GM18498 (cell line): ENCODE measurements around the gene PROCA1.

Experiments used
- ATAC-seq: cut with Tn5 transposase; IDR thresholded peaks from one replicate; pipeline ENCODE4 v1.9.1; 2021; ENCODE audit warnings: mild to moderate bottlenecking, moderate library complexity; ENCODE audit not compliant: unreplicated experiment

The PROCA1 gene

DNA sequence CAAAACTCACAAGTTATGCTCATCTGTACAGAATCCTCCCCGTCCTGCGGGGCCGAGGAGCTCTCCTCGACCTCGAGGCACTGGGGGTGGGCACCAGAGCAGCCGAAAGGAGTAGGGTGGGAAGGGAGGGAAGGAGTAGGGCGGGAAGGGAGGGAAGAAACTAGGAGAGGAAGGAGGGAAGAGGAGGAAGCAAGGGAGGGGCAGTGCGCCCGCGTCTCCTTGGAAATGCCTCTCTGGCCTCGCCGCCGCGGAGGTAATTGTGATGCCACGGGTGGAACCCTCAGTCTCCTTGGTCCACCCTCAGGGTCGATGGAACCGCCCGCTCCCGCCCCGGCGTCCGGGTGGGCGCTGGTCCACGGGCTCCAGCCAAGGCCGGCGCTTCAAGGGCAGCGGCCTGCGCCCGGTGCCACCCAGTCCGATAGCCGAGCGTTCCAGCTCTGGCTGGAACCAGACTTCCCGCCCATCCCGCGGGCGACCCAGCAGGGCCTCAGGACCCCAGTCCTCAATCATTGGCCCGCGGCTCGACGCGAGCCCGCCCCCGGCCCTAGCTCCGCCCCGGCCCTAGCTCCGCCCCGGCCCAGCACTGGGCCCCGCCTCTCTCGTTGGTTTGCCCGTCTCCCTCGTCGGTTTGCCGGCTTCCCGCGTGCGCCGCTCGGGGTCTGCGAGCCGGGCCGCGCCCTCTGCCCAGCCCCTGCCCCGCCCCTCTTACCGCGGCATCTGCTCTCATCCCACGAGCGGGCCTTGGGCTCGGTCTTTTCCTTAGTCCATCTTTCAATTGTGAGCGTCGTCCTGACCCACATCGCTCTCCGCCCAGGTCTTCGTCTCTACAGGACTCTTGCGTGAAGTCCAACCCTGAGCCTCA lies 596 bp downstream of the PROCA1 start:
- peak; percentile 89 for ATAC-seq

DNA sequence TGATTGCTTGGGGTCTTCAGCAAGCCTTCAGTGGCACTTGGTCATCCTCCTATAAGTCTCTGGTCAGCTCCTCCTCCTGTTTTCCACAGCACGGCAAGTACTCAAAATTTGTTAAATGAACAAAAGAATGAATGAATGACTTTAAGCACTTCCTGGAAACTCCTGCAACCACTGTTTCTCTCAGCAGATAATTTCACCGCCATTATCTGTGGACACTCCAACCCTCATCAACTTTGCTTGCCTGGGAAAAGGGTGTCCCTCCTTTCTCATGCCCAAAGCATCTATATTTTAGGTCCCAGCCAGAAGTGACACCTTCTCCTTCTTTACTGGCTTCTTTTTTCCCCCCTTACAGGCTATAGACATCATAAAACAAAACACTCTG lies 4.4 kb downstream of the PROCA1 start:
- ATAC-seq, result no peak

- ATAC-seq, result no peak
These were observed 5.0 kb downstream of the PROCA1 start for GRCh38 chr17:28706471-28707338.

GRCh38 chr17:28705728-28706334 lies 5.9 kb downstream of the PROCA1 start:
- ATAC-seq, result no peak

DNA sequence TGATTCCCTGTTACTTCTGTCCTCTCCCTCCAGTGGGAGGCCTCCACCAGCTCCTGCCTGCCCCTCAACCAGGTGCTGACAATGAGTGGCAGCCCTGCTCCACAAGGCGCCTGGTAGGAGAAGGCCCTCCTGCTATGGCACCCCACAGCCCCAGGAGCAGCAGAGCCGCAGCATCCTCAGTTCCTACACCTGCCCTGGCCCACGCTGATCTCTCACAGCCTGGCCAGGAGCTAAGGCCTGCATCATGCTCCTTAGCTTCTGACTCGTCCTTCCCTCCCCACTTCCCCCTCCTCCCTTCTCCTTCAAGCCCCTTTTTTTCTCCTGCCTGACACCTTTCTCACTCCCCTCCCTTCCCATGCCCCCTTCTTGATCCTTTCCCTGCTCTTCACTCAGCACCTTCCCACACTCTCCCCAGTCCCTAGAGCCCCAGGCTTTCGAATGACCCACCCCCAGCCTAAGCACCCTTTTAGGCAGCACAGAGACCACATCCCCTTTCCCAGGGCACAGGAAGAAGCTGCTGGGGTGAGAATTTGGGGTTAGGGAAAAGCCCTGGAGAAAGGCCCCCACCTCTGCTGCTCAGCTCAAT lies 6.5 kb downstream of the PROCA1 start:
- no peak for ATAC-seq

- no peak for ATAC-seq
These were observed 7.3 kb downstream of the PROCA1 start for GRCh38 chr17:28704219-28704858.

DNA sequence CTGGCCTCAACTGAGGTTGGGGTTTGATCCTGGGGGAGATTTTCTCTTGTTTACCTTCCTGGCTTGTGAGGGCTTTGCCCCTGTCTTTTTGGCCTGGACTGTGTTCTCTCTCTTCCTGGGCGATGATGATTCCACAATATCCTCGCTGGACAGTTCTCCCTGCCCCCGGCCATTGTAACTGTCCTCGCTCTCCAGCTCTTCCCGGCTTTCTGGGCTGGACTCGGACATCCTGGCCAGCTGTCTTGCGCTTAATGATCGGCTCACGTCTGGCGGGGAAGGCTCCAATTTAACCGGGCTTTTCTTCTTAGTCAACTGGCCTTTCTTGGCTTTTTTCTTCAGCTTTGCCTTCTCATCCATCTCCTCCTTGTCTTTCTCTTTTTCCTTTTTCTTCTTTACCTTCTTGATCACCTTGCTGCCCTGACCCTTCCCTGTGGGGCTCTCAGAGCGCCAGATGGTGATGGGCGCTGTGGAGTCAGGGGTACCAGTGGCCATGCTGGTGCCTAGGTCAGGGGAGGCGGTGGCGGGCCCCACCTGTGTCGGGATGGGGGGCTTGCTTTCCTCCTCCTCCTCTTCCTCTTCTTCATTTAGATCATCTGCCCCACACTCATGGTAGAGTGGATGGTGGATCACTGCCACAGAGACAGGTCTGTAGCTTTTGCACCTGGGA lies 8.0 kb downstream of the PROCA1 start:
- no peak for ATAC-seq

DNA sequence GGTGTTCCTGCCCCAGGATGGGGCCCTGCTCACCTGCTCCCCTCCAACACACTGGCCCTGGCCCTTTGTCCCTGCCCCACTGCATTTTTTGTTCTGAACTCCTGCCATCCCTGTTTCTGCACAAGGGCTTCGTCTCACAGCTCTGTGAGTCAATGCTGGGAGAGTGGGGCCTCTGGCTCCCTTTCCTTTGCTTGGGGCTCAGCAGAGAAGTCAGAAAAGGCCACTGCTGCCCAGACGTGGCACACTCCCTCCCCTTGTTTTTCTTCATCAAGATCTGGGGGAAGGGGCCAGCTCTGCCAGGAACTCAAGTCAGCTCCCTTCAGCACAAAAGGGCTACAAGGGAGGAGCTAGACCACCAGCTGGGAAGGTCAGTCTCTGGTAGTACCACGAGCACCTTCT lies 8.9 kb downstream of the PROCA1 start:
- no peak for ATAC-seq

DNA sequence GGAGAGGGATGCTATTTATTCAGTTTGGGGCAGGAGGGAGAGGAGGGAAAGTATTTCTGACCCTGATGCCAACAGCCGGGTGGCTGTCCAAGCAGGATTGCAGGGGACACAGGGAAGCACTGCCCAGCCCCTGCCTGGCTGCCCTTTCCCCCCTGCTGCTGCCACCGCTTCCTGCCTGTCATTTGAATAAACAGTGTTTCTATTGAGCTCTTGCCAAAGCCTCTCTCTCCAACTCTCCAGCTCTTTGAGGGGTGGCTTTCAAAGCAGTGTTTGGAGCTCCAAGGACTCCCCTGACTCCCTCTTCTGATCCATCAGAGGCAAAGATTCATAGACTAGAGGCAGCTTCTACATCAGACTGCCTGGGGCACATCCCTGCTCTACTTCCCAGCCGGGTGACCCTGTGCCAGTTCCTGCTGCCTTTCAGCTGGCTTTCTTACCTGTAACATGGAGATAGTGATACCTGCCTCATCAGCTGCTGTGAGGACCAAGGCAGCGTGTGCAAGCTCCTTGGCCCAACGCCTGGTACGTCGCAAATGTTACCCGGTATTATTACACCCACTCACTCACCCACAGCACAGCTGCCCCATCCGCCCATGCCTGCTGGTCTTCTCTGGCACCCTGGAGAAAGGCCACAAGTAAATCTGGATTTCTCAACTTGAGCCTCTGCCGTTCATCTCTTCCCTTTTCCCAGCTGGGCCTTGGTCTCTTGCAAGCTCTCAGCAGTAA lies 9.5 kb downstream of the PROCA1 start:
- no peak for ATAC-seq

DNA sequence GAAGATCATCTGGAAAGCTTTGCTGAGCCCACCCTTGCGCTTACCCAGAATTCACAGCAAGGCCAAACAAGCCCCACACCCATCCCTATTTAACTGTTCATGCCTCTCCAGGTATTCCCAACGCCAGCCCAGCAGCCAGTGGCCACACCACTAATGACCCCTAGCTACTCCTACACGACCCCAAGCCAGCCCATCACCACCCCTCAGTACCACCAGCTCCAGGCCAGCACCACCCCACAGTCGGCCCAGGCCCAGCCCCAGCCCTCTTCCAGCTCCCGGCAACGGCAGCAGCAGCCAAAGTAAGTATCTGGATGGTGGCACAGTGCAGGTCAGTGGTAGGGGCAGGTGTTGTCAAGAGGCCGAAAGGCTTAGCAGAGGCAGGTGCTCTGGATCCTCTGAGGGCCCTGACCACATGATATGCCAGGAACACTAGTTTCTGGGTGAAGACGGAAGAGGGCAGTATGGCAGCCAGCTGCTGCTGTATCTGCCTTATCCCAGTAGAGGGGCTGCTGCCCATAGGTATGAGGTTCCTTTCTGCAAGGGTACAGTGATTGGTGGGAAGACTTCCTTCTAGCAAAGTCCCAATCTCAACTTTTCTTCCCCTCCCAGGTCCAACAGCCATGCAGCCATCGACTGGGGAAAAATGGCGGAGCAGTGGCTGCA lies 10.7 kb downstream of the PROCA1 start:
- no peak for ATAC-seq

DNA sequence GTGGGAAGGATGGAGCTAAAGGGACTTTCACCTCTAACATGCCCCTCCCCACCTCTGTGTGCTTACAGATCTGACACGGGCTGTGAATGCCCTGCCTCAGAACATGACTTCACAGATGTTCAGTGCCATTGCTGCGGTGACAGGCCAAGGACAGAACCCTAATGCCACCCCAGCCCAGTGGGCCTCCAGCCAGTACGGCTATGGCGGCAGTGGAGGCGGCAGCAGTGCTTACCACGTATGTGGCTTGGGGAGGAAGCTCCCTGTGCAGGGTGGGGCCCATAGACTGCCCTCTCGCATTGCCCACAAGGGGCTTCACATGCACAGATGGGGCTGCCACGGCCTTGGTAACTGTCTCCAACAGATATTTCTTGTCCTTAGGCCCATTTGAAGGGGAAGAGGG lies 11.4 kb downstream of the PROCA1 start:
- ATAC-seq, result no peak

GRCh38 chr17:28698253-28698941 lies 13.3 kb downstream of the PROCA1 start:
- ATAC-seq, result no peak

DNA sequence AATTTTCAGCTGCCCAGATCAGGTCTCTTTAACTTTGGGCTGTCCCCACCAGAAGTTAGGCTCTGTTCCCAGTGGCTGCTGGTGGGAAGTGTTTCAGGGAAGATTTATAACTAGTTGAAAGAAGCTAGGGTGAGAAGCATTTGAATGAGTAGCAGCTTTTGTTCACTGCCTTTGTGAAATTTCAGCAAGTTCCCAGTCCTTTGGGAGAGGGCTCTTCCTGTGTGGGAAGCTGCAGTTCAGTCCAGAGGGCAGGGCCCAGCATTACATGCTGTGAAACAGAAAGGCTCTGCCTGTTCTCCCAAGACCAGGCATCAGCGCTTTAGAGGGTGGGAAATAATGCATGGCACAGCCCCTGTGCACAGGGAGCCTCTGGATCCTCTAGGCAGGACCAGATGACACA lies 17.8 kb downstream of the PROCA1 start:
- ATAC-seq, result no peak

GRCh38 chr17:28689011-28689410 lies 22.7 kb downstream of the PROCA1 start:
- no peak for ATAC-seq

GRCh38 chr17:28688481-28688880 lies 23.2 kb downstream of the PROCA1 start:
- ATAC-seq, result no peak

DNA sequence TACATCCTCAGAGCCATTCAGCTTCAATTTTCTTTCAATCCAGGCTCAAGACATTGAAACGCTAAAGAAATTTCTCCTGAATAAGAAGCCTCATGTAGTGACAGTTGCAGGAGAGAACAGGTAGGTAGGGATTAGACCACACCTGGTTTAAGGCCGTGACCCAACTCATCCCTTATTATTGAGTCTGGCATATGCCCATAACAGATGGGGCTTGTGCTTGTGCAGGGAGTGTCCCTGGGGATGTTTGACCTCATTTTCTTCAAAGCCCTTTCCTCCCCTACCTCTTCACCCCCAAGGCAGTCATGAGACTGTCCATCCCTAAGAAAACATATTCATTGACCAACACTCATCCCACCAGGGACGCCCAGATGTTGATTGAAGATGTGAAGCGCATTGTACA lies 25.4 kb downstream of the PROCA1 start:
- no peak for ATAC-seq

DNA sequence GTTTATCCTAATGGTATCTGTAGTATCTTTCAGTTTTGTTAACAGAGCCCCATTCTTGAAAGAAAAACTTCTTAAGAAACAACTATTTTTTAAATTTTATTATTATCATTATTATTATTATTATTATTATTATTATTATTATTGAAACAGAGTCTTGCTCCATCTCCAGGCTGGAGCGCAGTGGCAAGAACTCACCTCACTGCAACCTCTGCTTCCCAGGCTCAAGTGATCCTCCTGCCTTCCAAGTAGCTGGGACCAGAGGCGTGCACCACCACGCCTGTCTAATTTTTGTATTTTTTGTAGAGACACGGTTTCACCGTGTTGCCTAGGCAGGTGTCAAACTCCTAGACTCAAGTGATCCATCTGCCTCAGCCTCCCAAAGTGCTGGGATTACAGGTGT lies 26.3 kb downstream of the PROCA1 start:
- no peak for ATAC-seq

DNA sequence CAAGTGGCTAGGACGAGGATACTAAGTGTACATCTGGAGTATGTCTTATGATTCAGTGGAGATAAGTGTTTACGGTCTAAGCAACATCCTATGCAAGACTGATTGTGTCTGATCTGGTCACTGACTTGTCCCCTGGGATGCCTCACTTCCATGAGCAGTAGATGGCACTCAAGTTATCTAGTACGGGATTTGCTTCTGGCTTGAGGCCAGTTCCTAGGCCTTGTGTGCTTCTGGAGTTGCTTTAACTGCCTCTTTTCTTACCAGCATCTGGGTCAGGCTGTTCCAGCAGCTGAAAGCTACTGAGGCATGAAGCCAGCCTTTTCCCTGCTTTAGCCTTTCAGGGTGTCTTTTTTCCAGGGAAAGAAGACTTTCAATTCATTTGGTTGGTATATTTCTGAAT lies 26.7 kb downstream of the PROCA1 start:
- ATAC-seq, result no peak
